HepG2 (cell line): ENCODE measurements around the gene AFTPH. TPM values are rescaled to one million over a fixed set of nuclear protein-coding genes. Genes with fewer than 3 reads are reported as not detected.

Experiments
- FOXA1 ChIP-seq, 2 experiments: fragments of 450-650 bp in 1 of 2; sonication (generic) in 1 of 2; formaldehyde crosslinking in 1 of 2; IDR thresholded peaks; 2 replicates each; pipeline versions ENCODE4 v1.4.0 to v1.6.1; 2016 to 2020; ENCODE audit warnings: missing genetic modification reagents in 1 of 2
- GATAD1 ChIP-seq: IDR thresholded peaks from 2 replicates; pipeline ENCODE4 v1.6.1; 2016; ENCODE audit warnings: missing genetic modification reagents, missing compliant biosample characterization
- HNF4A ChIP-seq: sonication (generic); formaldehyde crosslinking; IDR thresholded peaks from 2 replicates; pipeline ENCODE4 v1.4.0; 2020; ENCODE audit warnings: missing genetic modification reagents
- KLF11 ChIP-seq: IDR thresholded peaks from 2 replicates; pipeline ENCODE4 v1.6.1; 2016; ENCODE audit warnings: missing compliant biosample characterization
- MAZ ChIP-seq, 2 experiments: sonication (generic) in 1 of 2; formaldehyde crosslinking in 1 of 2; IDR thresholded peaks; 2 replicates each; pipeline versions ENCODE4 v1.5.0 to v1.6.1; 2012 to 2020; ENCODE audit warnings: low read depth in 2 of 2, mild to moderate bottlenecking in 2 of 2, borderline replicate concordance in 1 of 2, improper control_type of control experiment in 1 of 2, low read length in 1 of 2, missing genetic modification reagents in 1 of 2, moderate library complexity in 1 of 2
- MZF1 ChIP-seq: sonication (generic); formaldehyde crosslinking; IDR thresholded peaks from 2 replicates; pipeline ENCODE4 v1.8.1; 2023; ENCODE audit warnings: mild to moderate bottlenecking, missing genetic modification reagents, borderline replicate concordance
- NPAS2 ChIP-seq: sonication (generic); formaldehyde crosslinking; IDR thresholded peaks from 2 replicates; pipeline ENCODE4 v1.8.0; 2022; ENCODE audit warnings: mild to moderate bottlenecking, missing genetic modification reagents, borderline replicate concordance
- RARG ChIP-seq: sonication (generic); formaldehyde crosslinking; IDR thresholded peaks from 2 replicates; pipeline ENCODE4 v1.4.0; 2020; ENCODE audit warnings: low read depth, mild to moderate bottlenecking, missing genetic modification reagents
- STAT5B ChIP-seq: sonication (generic); formaldehyde crosslinking; IDR thresholded peaks from 2 replicates; pipeline ENCODE4 v1.4.0; 2020; ENCODE audit warnings: missing genetic modification reagents
- TCF7L2 ChIP-seq: IDR thresholded peaks from 2 replicates; pipeline ENCODE4 v1.6.1; 2011; ENCODE audit warnings: mild to moderate bottlenecking, low read depth, low read length, moderate library complexity
- ZBTB25 ChIP-seq: IDR thresholded peaks from 2 replicates; pipeline ENCODE4 v1.6.1; 2018; ENCODE audit warnings: missing genetic modification reagents
- ZBTB3 ChIP-seq: sonication (generic); formaldehyde crosslinking; IDR thresholded peaks from 2 replicates; pipeline ENCODE4 v1.4.0; 2020; ENCODE audit warnings: low read depth, mild to moderate bottlenecking, moderate library complexity, missing genetic modification reagents, borderline replicate concordance
- ZNF101 ChIP-seq: sonication (generic); formaldehyde crosslinking; IDR thresholded peaks from 2 replicates; pipeline ENCODE4 v1.4.0; 2020; ENCODE audit warnings: mild to moderate bottlenecking, low read depth, missing genetic modification reagents, borderline replicate concordance
- ZNF484 ChIP-seq: sonication (generic); formaldehyde crosslinking; IDR thresholded peaks from 2 replicates; pipeline ENCODE4 v1.5.1; 2020; ENCODE audit warnings: mild to moderate bottlenecking, low read depth, missing genetic modification reagents, borderline replicate concordance
- ZNF569 ChIP-seq: sonication (generic); formaldehyde crosslinking; IDR thresholded peaks from 2 replicates; pipeline ENCODE4 v1.5.0; 2020; ENCODE audit warnings: mild to moderate bottlenecking, missing genetic modification reagents, moderate library complexity, borderline replicate concordance
- ZNF609 ChIP-seq: sonication (generic); formaldehyde crosslinking; IDR thresholded peaks from 2 replicates; pipeline ENCODE4 v1.4.0; 2020; ENCODE audit warnings: mild to moderate bottlenecking, missing genetic modification reagents, borderline replicate concordance
- ZNF7 ChIP-seq: IDR thresholded peaks from 2 replicates; pipeline ENCODE4 v1.6.1; 2016; ENCODE audit warnings: missing biosample characterization, missing genetic modification reagents
- ZNF709 ChIP-seq: sonication (generic); formaldehyde crosslinking; IDR thresholded peaks from 2 replicates; pipeline ENCODE4 v1.5.0; 2020; ENCODE audit warnings: mild to moderate bottlenecking, missing genetic modification reagents
- ZSCAN5A ChIP-seq: sonication (generic); formaldehyde crosslinking; IDR thresholded peaks from 2 replicates; pipeline ENCODE4 v1.8.0; 2022; ENCODE audit warnings: mild to moderate bottlenecking, missing genetic modification reagents, borderline replicate concordance
- polyA plus RNA-seq, 8 experiments: library from polyadenylated mRNA; depleted of rRNA in 3 of 8; stranded (reverse) in 7 of 8; unstranded in 1 of 8; fragments of >200 nt; fragmentation: Illumina TruSeq in 4 of 8; extraction: Trizol in 4 of 8; gene quantifications; 2 replicates each; pipeline versions ENCODE4 v1.2.1 to v1.2.3, GENCODE V29; 2011 to 2016; ENCODE audit warnings: low read depth in 4 of 8, missing spikeins in 1 of 8, mixed read lengths in 1 of 8; ENCODE audit not compliant: insufficient read depth in 1 of 8
- total RNA-seq, 5 experiments: library from RNA; depleted of rRNA; stranded (reverse); fragments of >200 nt; fragmentation: Illumina TruSeq; extraction: Trizol; gene quantifications; 2 replicates each; pipeline ENCODE4 v1.2.3, GENCODE V29; 2016; ENCODE audit warnings: low read depth in 1 of 5

Gene AFTPH
- total and polyA plus RNA-seq, 2 of the 13 experiments (the other 11 are each of a cell fraction or from before 2014, with no cell fraction given): 27.5 to 36.8 TPM

GRCh38 chr2:64516651-64517510 lies 7.2 kb upstream of the AFTPH start (continued):
- TF ChIP-seq MAZ (IDR thresholded peaks at IDR 0.05; ENCODE audit: borderline replicate concordance, low read depth, low read length) (no peak), MAZ (CRISPR knock-in tag; IDR thresholded peaks at IDR 0.05; ENCODE audit: low read depth) (no peak), GATAD1 (CRISPR knock-in tag) (no peak), ZNF609 (CRISPR knock-in tag) (no peak), KLF11 (CRISPR knock-in tag) (no peak), ZBTB3 (CRISPR knock-in tag) (no peak), ZNF569 (CRISPR knock-in tag) (no peak), ZNF709 (CRISPR knock-in tag) (no peak), RARG (no peak), NPAS2 (CRISPR knock-in tag) (no peak), FOXA1 (IDR thresholded peaks at IDR 0.05) (no peak), FOXA1 (CRISPR knock-in tag; IDR thresholded peaks at IDR 0.05) (peak; percentile 87), ZBTB25 (CRISPR knock-in tag) (no peak), TCF7L2 (no peak), ZNF484 (no peak), ZNF7 (CRISPR knock-in tag) (no peak), STAT5B (CRISPR knock-in tag) (no peak), ZSCAN5A (CRISPR knock-in tag) (no peak), ZNF101 (no peak), MZF1 (CRISPR knock-in tag) (no peak), HNF4A (CRISPR knock-in tag) (peak; percentile 38; the same call in 1 of the 2 replicates)
